Stimulated activated naive B cell treated with anti-CD40 and anti-IgM and Interleukin-4, amounts not matched to agents 10 μg/mL and 1 μg/mL and 100 μg/mL, for 72 hours (primary cell): Measurements from ENCODE around the gene PCDH8.
A peak's percentile ranks its signal among the peaks of the same experiment; 100 is the strongest.

Experiments used
- ATAC-seq, 2 donors: fragments of 150-1000 bp; cut with Tn5 transposase; replicated peaks; 2 replicates each; pipeline ENCODE4 v1.10.0; 2021; ENCODE audit warnings: moderate library complexity in 1 of 2
- DNase-seq: peaks from one replicate; pipeline ENCODE4 v3.0.0; 2021
- H3K27ac Mint-ChIP-seq: one replicate; pipeline ENCODE4 v1.8.0; 2022; ENCODE audit warnings: mild to moderate bottlenecking, mixed read lengths
- H3K27me3 Mint-ChIP-seq, 2 donors: one replicate each; pipeline ENCODE4 v1.8.0; 2022; ENCODE audit warnings: mixed read lengths in 2 of 2
- H3K36me3 Mint-ChIP-seq, 2 donors: one replicate each; pipeline ENCODE4 v1.8.0; 2022; ENCODE audit warnings: mixed read lengths in 2 of 2, mild to moderate bottlenecking in 1 of 2
- H3K4me1 Mint-ChIP-seq, 2 donors: one replicate each; pipeline ENCODE4 v1.8.0; 2022; ENCODE audit warnings: mixed read lengths in 2 of 2, mild to moderate bottlenecking in 1 of 2
- H3K4me3 Mint-ChIP-seq, 2 donors: one replicate each; pipeline ENCODE4 v1.8.0; 2022; ENCODE audit warnings: mild to moderate bottlenecking in 2 of 2, mixed read lengths in 2 of 2, moderate library complexity in 1 of 2
- H3K9me3 Mint-ChIP-seq, 2 donors: one replicate each; pipeline ENCODE4 v1.8.0; 2022; ENCODE audit warnings: mixed read lengths in 2 of 2, mild to moderate bottlenecking in 1 of 2

The PCDH8 gene, protein sequence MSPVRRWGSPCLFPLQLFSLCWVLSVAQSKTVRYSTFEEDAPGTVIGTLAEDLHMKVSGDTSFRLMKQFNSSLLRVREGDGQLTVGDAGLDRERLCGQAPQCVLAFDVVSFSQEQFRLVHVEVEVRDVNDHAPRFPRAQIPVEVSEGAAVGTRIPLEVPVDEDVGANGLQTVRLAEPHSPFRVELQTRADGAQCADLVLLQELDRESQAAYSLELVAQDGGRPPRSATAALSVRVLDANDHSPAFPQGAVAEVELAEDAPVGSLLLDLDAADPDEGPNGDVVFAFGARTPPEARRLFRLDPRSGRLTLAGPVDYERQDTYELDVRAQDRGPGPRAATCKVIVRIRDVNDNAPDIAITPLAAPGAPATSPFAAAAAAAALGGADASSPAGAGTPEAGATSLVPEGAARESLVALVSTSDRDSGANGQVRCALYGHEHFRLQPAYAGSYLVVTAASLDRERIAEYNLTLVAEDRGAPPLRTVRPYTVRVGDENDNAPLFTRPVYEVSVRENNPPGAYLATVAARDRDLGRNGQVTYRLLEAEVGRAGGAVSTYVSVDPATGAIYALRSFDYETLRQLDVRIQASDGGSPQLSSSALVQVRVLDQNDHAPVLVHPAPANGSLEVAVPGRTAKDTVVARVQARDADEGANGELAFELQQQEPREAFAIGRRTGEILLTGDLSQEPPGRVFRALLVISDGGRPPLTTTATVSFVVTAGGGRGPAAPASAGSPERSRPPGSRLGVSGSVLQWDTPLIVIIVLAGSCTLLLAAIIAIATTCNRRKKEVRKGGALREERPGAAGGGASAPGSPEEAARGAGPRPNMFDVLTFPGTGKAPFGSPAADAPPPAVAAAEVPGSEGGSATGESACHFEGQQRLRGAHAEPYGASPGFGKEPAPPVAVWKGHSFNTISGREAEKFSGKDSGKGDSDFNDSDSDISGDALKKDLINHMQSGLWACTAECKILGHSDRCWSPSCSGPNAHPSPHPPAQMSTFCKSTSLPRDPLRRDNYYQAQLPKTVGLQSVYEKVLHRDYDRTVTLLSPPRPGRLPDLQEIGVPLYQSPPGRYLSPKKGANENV

DNA sequence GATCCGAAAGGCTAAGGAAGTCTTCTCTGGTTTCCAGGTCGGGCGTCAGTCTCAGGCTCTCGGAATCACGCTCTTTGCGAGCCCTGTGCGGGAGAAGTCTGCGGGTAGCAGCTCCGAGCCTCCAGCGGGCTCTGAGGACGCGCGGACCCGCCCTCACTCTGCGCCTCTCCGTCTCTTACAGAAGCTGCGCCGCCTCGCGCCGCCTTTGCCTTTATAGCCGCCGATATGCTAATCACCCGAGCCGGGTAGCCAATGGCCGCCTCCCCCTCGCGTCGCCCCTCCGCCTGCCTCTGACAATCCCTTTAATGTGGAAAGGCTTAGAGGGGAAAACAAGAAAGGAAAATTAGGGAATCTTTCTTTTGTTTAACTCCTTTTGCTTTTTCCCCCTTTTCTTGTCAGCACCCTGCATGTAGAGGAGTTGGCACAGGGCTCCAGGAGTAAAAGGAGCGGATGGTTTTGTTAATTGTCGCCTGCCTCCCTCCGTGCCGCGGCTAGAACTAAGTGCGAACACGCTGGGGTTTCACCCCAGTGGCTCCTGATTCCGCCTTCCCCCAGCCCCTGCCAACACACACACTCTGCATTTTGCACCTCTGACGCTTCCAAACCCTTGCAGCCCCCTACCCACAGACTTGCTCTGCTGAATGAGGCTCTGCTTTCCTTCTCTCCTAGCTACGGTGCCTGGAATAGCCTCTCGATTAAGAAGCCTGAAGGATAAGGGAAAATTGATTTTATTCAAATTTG lies at the start of gene PCDH8:
Gene PCDH8 (minus strand): TSS at position 186 of the 741 bp plus-strand sequence. CDS start 204 bp downstream, outside the sequence.
- H3K4me1 Mint-ChIP-seq = peaks cover 21 to 52% of the 10 kb centered on the region in 2 donors
- peak within 1 kb of the TSS; percentile 70 for H3K27ac Mint-ChIP-seq
- no peak for ATAC-seq
- peaks cover 11 to 17% of the 10 kb centered on the region in 2 donors for H3K9me3 Mint-ChIP-seq
- peaks cover 12 to 20% of the 10 kb centered on the region in 2 donors for H3K36me3 Mint-ChIP-seq
- H3K4me3 Mint-ChIP-seq = peak within 1 kb of the TSS; percentile 33 to 38
- DNase-seq = no peak
- H3K27me3 Mint-ChIP-seq = peaks cover 67 to 77% of the 10 kb centered on the region in 2 donors

DNA sequence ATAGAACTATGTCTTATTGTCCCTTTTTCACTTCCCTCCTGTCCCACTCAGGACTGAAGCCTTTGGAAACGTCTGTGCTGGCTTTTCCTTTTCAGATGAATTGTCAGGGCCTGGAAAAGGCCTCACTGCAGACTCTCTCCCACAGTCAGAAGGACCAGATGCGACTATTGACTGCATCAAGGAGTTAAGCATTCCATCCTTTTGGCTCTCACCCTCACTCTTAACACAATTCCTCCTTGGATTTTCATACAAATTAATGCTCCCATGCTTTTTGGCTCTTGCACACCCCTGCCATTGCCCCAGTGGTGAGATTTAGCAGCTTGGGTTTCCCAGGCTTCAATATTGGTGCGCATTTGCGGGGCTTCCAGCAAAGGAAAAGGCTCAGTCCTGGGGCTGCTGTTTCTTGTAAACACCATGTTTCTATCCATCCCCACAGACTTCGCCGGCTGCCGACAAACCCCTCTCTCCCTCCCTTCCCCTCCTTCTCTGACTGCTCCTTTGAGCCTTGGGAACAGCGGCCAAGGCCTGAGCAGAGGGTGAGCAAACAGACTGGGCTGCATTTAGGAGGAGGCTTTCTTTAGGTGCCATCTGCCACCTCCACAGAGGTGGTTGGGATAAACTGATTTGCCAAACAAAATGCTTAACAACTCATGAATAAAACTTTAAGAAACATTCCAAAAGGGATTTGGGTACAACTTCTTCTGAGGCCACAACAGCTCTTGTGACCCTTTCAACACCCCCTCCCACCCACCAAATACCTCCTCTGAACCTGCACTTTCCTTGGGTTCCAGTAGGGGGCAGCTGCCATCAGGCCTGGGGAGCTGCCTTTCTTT lies 48.6 kb upstream of the PCDH8 start:
- Mint-ChIP-seq H3K27ac (no peak overlapping the region), H3K4me3 (no peak overlapping the region), H3K36me3 (no peaks in the 10 kb centered on the region), H3K9me3 (no peaks in the 10 kb centered on the region), H3K27me3 (peaks cover 0 to 4% of the 10 kb centered on the region in 2 donors), H3K4me1 (no peaks in the 10 kb centered on the region)
- ATAC-seq (no peak), DNase-seq (no peak)

DNA sequence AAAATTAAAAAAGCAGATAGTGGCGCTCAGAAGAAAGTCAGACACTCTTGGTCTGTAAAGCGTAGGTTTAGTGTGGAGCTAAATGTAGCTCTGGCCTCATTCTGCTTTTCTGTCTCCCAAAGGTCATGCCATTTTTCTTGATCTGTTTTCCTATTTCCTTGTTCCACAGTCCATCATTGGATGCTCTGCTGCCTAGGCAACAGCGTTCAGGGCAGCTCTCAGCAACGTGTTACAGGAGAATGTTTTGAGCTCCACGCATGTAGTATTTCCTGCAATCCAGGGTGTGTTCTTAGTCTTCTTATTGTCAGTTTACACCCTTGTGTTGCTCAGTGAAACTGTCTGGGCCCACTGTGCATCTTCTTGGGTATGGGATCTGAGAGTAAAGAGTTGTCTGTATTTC lies 46.0 kb upstream of the PCDH8 start:
- H3K9me3 Mint-ChIP-seq = peaks cover 3 to 4% of the 10 kb centered on the region in 2 donors
- no peak for ATAC-seq
- H3K27ac Mint-ChIP-seq = no peak overlapping the region
- H3K27me3 Mint-ChIP-seq = peaks cover 0 to 4% of the 10 kb centered on the region in 2 donors
- H3K4me1 Mint-ChIP-seq = no peaks in the 10 kb centered on the region
- H3K4me3 Mint-ChIP-seq = no peak overlapping the region
- H3K36me3 Mint-ChIP-seq = no peaks in the 10 kb centered on the region
- no peak for DNase-seq

DNA sequence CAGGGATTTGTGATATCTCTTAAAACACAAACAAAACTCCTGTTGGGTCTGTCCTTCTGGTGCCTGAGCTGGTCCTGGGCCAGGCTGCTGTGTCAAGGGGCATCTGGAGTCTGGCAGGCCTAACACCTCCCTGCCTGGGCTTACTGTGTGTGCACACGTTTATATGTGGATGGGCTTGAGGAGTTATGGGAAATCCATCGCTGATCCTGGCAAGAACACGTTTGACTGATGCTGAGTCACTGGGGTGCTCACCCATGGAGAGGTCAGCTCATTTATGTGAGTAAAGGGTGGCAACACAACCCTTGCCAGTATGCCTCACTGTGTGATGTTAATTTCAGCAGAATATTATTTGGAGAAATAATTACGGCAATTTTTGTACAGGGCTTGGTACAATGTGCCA lies 44.5 kb upstream of the PCDH8 start:
- H3K9me3 Mint-ChIP-seq = peaks cover 3 to 4% of the 10 kb centered on the region in 2 donors
- DNase-seq = no peak
- no peaks in the 10 kb centered on the region for H3K36me3 Mint-ChIP-seq
- no peak overlapping the region for H3K27ac Mint-ChIP-seq
- H3K4me3 Mint-ChIP-seq = no peak overlapping the region
- H3K4me1 Mint-ChIP-seq = no peaks in the 10 kb centered on the region
- H3K27me3 Mint-ChIP-seq = peaks cover 0 to 4% of the 10 kb centered on the region in 2 donors
- ATAC-seq = no peak

DNA sequence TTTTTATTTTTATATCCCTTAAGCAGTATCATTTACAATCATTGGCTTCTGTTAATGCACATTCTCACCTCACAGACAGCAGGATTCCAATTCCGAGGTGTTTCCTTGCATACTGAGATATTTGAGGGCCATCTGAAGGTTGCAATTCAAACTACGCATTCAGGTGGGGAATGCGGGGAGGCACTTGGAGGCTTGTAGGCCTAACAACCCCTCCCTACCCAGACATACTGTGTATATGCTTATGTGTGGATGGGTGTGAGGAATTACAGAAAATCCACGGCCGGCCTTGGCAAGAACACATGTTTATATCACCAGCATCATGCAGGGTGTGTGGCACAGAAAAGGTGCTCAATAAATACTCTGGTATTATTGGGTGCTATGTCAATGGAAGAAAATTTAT lies 43.3 kb upstream of the PCDH8 start:
- H3K4me1 Mint-ChIP-seq = no peaks in the 10 kb centered on the region
- no peaks in the 10 kb centered on the region for H3K36me3 Mint-ChIP-seq
- H3K27me3 Mint-ChIP-seq = peaks cover 0 to 4% of the 10 kb centered on the region in 2 donors
- ATAC-seq = no peak
- no peak for DNase-seq
- H3K9me3 Mint-ChIP-seq = peaks cover 3 to 4% of the 10 kb centered on the region in 2 donors
- H3K4me3 Mint-ChIP-seq = no peak overlapping the region
- no peak overlapping the region for H3K27ac Mint-ChIP-seq

DNA sequence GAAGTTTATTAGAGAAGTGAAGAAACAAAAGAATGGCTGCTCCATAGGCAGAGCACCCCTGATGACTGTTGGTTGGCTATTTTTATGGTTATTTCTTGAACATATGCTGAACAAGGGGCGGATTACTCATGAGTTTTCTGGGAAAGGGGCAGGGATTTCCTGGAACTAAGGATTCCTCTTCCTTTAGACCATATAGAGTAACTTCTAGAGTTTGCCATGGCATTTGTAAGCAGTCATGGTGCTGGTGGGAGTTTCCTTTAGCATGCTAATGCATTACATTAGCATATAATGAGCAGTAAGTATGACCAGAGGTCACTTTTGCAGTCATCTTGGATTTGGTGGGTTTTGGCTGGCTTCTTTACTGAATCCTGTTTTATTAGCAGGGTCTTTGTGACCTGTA lies 38.7 kb upstream of the PCDH8 start:
- H3K4me3 Mint-ChIP-seq = no peak overlapping the region
- no peak overlapping the region for H3K27ac Mint-ChIP-seq
- no peaks in the 10 kb centered on the region for H3K4me1 Mint-ChIP-seq
- ATAC-seq = no peak
- peaks cover 3 to 8% of the 10 kb centered on the region in 2 donors for H3K9me3 Mint-ChIP-seq
- no peaks in the 10 kb centered on the region for H3K36me3 Mint-ChIP-seq
- H3K27me3 Mint-ChIP-seq = peaks cover 0 to 12% of the 10 kb centered on the region in 2 donors
- DNase-seq = no peak

DNA sequence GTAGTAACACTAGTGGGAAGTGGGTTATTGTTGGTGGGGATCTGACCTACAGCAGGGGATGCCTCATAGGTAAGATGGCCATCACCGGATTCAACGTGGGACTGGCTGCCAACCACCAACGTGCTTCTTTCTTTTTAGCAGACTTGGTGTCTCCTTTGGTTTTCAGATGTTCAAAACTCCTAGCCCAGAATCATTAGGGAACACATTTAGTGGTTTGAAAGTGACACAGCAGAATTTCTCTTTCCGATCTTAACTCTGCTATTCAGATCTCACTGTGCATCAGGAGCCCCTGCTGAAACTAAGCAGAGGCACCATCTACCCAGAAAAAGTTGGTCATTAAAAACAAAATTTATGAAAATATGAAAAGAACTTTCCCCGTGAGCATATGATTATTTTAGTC lies 36.7 kb upstream of the PCDH8 start:
- H3K27me3 Mint-ChIP-seq = peaks cover 0 to 17% of the 10 kb centered on the region in 2 donors
- ATAC-seq (no peak), DNase-seq (no peak)
- no peak overlapping the region for H3K27ac Mint-ChIP-seq
- H3K4me3 Mint-ChIP-seq = no peak overlapping the region
- peaks cover 0 to 4% of the 10 kb centered on the region in 2 donors for H3K9me3 Mint-ChIP-seq
- no peaks in the 10 kb centered on the region for H3K4me1 Mint-ChIP-seq
- no peaks in the 10 kb centered on the region for H3K36me3 Mint-ChIP-seq

DNA sequence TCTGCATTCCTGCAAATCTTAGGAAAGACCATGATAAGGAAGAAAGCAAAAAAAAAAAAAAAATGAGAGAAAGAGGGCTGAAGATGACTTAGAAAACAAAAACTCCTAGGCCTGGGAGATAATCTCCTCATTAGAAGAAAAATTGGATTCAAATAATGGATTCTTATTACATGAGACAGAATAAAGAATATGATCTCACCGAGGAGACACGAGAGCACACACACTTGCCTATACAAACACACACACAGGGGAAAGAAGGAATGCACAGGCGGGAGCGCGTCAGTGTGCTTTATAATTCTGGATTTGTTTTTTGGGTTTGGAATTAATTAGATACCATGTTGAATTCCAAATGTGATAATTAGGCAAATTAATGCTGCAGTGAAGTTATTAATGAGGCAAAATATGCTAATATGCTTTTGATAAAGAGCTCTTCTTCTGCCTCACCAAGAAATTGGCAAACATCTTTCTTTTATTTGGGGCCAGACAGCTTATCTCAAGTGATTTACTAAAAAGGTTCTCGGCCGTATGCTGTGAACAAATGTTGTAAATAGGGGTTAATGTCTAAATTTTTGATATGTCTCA lies 36.1 kb upstream of the PCDH8 start:
- Mint-ChIP-seq H3K4me3 (no peak overlapping the region), H3K27ac (no peak overlapping the region), H3K27me3 (peaks cover 0 to 19% of the 10 kb centered on the region in 2 donors), H3K4me1 (no peaks in the 10 kb centered on the region), H3K36me3 (no peaks in the 10 kb centered on the region), H3K9me3 (peaks cover 0 to 4% of the 10 kb centered on the region in 2 donors)
- no peak for DNase-seq
- no peak for ATAC-seq

DNA sequence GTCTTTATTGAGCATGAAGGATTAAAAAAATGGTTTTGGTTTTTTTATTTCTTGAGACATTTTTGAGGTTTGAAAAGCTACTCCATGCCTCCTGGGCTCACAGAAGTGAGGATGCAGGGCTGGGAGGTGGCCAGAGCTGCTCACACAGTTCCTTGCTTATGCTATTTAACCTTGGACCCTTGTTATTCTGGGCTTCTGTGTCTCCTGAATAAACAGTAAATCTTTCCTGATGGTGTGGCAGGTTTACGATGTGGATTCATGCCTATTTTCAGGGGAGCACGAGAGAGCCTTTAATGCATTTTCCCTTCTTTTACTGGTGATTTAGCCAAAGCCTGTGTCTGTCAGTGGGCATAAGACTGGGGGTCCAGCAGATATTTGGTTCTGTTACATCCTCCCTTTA lies 34.3 kb upstream of the PCDH8 start:
- peaks cover 0 to 9% of the 10 kb centered on the region in 2 donors for H3K9me3 Mint-ChIP-seq
- DNase-seq = no peak
- no peaks in the 10 kb centered on the region for H3K36me3 Mint-ChIP-seq
- H3K27me3 Mint-ChIP-seq = peaks cover 0 to 26% of the 10 kb centered on the region in 2 donors
- no peak overlapping the region for H3K4me3 Mint-ChIP-seq
- H3K4me1 Mint-ChIP-seq = no peaks in the 10 kb centered on the region
- no peak for ATAC-seq
- H3K27ac Mint-ChIP-seq = no peak overlapping the region

DNA sequence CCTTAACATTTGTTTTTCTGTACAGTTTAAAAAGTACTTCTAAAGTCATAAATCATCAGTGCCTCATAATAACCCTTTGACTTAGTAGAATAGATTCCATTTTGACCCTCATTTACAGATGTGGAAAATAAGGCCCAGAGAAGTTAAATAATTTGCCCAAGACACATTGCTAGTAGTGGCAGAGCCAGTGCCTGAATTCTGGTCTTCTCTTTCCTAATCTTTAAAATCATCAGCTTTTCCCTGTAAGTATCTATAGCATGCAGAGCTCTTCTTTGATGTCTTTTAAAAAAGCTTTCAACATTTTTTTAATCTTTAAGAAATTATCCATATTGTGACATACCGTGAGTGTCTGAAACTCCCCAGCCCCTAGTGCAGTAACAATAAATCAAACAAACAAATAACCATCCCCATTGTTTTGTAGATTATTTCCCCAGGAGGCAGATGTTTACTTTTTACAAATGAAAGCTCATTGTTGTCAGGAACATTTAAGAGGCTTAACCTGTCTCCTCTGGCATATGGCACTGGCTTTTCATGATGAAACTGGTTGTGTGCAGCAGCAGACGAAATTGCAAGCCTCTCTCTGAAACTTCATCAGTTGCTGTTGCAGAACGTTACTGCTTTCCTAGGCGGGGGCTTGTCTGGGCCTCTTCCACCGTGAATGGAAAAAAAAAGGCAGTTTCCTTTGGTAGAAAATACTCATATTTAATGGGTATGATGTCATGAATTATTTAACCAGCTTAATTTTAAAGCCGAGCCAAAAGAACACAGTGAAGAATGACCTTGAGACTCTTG lies 31.7 kb upstream of the PCDH8 start:
- H3K4me3 Mint-ChIP-seq = no peak overlapping the region
- H3K36me3 Mint-ChIP-seq = peaks cover 0 to 4% of the 10 kb centered on the region in 2 donors
- H3K27ac Mint-ChIP-seq = no peak overlapping the region
- ATAC-seq = no peak
- H3K9me3 Mint-ChIP-seq = peaks cover 6 to 19% of the 10 kb centered on the region in 2 donors
- no peak for DNase-seq
- peaks cover 0 to 28% of the 10 kb centered on the region in 2 donors for H3K27me3 Mint-ChIP-seq
- no peaks in the 10 kb centered on the region for H3K4me1 Mint-ChIP-seq

DNA sequence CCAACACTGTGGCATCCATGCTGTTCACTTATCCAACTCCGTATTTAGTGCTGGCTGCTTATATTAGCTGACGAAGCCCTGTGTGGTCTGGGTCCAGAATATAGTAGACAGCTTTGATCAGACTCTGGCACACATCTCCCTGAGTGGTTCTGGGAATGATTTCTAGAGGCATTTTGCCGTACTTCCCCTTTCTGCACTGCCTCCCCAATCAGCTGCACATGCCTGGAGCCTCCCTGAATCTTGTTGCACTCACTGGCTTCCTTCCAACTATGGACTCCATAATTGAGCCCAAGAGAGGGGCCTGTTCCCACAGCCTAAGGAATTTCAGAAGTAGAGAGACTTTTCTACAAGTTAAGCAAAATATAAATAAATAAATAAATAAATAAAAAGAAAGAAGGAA lies 30.4 kb upstream of the PCDH8 start:
- ATAC-seq = no peak
- no peak overlapping the region for H3K4me3 Mint-ChIP-seq
- no peak for DNase-seq
- H3K36me3 Mint-ChIP-seq = peaks cover 3 to 8% of the 10 kb centered on the region in 2 donors
- peaks cover 10 to 28% of the 10 kb centered on the region in 2 donors for H3K9me3 Mint-ChIP-seq
- peaks cover 0 to 28% of the 10 kb centered on the region in 2 donors for H3K27me3 Mint-ChIP-seq
- H3K4me1 Mint-ChIP-seq = no peaks in the 10 kb centered on the region
- H3K27ac Mint-ChIP-seq = no peak overlapping the region

DNA sequence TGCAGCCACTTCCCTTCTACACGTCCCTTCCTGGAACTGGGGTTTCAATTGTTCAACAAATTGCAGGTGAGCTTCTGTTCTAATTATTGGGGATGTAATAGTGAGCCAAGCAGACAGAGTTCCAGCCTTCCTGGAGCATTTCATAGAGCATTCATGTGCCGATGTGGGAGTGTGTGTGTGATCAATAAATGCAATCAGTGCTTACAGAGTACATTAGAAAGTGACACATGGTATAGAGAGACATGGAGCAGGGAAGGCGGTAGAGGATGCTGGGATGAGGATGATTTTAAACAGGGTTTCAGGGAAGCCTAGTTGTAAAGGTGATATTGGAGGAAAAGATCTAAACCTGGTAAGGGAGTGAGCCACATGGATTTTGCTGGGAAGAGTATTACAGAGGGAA lies 21.7 kb upstream of the PCDH8 start:
- peaks cover 3 to 4% of the 10 kb centered on the region in 2 donors for H3K36me3 Mint-ChIP-seq
- H3K27me3 Mint-ChIP-seq = peaks cover 0 to 5% of the 10 kb centered on the region in 2 donors
- ATAC-seq = no peak
- no peak for DNase-seq
- no peak overlapping the region for H3K27ac Mint-ChIP-seq
- no peak overlapping the region for H3K4me3 Mint-ChIP-seq
- peaks cover 6 to 14% of the 10 kb centered on the region in 2 donors for H3K9me3 Mint-ChIP-seq
- H3K4me1 Mint-ChIP-seq = no peaks in the 10 kb centered on the region
